H1 (cell line): ENCODE measurements around the gene ELMOD1. TPM values are rescaled to one million over a fixed set of nuclear protein-coding genes. Genes with fewer than 3 reads are reported as not detected.

Source experiments
- CBX8 ChIP-seq: fragments of 300-800, 300-1000 bp; sonication (generic); IDR thresholded peaks from 2 replicates; pipeline ENCODE4 v1.7.1; 2016; ENCODE audit warnings: low read depth, low read length, borderline replicate concordance
- EZH2 ChIP-seq: fragments of 200-600 bp; sonication (generic); IDR thresholded peaks from 2 replicates; pipeline ENCODE4 v1.7.1; 2012; ENCODE audit warnings: low read depth, mild to moderate bottlenecking, moderate library complexity, low read length, inconsistent platforms; ENCODE audit not compliant: severe bottlenecking
- HDAC2 ChIP-seq, 2 experiments: fragments of 300-600 bp in 1 of 2; sonication (generic) in 1 of 2; IDR thresholded peaks; 2 replicates each; pipeline ENCODE4 v1.6.1; 2011 to 2012; ENCODE audit warnings: low read depth in 2 of 2, low read length in 2 of 2, mild to moderate bottlenecking in 2 of 2, moderate library complexity in 2 of 2, borderline replicate concordance in 1 of 2, inconsistent platforms in 1 of 2
- RBBP5 ChIP-seq: IDR thresholded peaks from 2 replicates; pipeline ENCODE4 v1.7.1; 2012; ENCODE audit warnings: low read depth, mild to moderate bottlenecking, inconsistent platforms, low read length, moderate library complexity, borderline replicate concordance
- SIRT6 ChIP-seq: IDR thresholded peaks from one replicate; pipeline ENCODE4 v1.7.1; 2012; ENCODE audit warnings: low read length, inconsistent platforms
- YY1 ChIP-seq: IDR thresholded peaks from 2 replicates; pipeline ENCODE4 v1.6.1; 2011; ENCODE audit warnings: low read depth, mild to moderate bottlenecking, low read length
- polyA plus RNA-seq, 7 experiments: library from polyadenylated mRNA; depleted of rRNA in 3 of 7; stranded (reverse) in 5 of 7; unstranded in 2 of 7; fragments of >200 nt in 5 of 7; fragments of 200-250 nt in 2 of 7; gene quantifications; 1 replicate in 5 of 7; 2 replicates in 1 of 7; 4 replicates in 1 of 7; pipeline versions ENCODE4 v1.2.1 to v1.2.3, GENCODE V29; 2011 to 2013; ENCODE audit warnings: missing spikeins in 2 of 7, mixed read lengths in 2 of 7
- total RNA-seq: library from RNA; stranded (reverse); fragmentation: NEBNext Ultra II Directional; extraction: Animal tissue kit (Norgen Biotek cat#: 25700); gene quantifications from 2 replicates; pipeline ENCODE4 v1.2.1, GENCODE V29; 2021

Gene ELMOD1
- total and polyA plus RNA-seq, 2 of the 8 experiments (the other 6 are each of a cell fraction or from before 2014, with no cell fraction given) = 0.47 to 1.6 TPM

DNA sequence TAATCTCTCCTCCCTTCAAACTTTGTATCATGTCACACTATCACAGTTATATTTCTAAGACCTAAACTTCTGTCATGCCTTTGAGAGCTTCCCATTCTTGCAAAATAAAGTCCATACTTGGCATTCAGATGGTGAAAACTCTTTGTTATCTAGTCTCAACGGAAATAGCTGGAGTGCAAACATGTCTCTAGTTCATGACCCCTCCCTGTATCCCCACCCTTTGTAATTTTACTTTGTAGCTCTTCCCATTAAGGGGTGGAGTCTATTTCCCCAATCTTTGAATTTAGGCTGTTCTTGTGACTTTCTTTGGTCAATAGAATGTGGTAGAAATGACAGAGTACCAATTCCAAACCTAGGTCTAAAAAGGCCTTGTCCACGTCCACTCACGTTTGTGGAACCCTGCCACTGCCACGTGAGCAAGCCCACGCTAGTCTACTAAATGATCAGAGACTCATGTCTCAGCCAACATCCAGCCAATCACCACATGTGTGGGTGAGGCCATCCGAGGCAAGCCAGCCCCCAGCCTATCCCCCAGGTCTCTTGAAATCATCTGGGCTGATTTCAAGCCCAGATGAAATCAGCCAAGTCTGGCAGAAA lies 97.5 kb downstream of the ELMOD1 start (continued):
- TF ChIP-seq YY1 (no peak), EZH2 (no peak), CBX8 (no peak), HDAC2 (IDR thresholded peaks at IDR 0.05; ENCODE audit: borderline replicate concordance in 1 of 2, low read depth in 2 of 2, low read length in 2 of 2) (no peak), RBBP5 (no peak), SIRT6 (no peak)
